Measurements from ENCODE around the gene CCT2. TPM values are rescaled to one million over a fixed set of nuclear protein-coding genes. Genes with fewer than 3 reads are reported as not detected.
A peak's percentile ranks its signal among the peaks of the same experiment; 100 is the strongest.

CCT2 gene
- total RNA-seq, 1 donor from 2014 or later: 77.3 TPM

DNA sequence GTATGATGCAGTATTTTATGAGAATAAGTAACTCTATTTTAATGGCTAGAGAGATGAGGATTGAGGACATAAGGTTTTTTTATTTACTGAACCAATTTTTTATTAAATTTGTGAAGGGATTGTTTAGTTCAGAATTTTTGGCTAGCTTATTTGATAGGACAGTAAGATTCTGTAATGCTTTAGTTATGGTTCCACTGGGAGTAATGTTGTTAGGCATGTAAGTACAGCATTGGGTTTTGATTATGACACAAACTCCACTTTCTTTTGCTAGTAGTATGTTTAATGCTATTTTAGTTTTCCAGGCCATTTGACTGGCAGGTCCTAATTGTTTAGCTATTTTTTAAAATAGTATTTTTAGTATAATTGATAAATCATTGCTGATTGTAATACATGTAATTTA is 59.3 kb downstream of the CCT2 start:
- Histone ChIP-seq H3K4me3 (no peak overlapping the region), H3K27me3 (no peaks in the 10 kb centered on the region), H3K36me3 (no peaks in the 10 kb centered on the region), H3K27ac (no peak overlapping the region), H3K4me1 (no peaks in the 10 kb centered on the region), H3K9me3 (no peaks in the 10 kb centered on the region)
- no peak for DNase-seq (ENCODE audit: extremely low spot score in 2 of 2)
- TF ChIP-seq POLR2A (IDR thresholded peaks at IDR 0.05) (no peak), POLR2AphosphoS5 (IDR thresholded peaks at IDR 0.05; ENCODE audit: insufficient read depth in 1 of 2, low read depth in 1 of 2) (no peak)
- TF ChIP-seq, protein P1, sequence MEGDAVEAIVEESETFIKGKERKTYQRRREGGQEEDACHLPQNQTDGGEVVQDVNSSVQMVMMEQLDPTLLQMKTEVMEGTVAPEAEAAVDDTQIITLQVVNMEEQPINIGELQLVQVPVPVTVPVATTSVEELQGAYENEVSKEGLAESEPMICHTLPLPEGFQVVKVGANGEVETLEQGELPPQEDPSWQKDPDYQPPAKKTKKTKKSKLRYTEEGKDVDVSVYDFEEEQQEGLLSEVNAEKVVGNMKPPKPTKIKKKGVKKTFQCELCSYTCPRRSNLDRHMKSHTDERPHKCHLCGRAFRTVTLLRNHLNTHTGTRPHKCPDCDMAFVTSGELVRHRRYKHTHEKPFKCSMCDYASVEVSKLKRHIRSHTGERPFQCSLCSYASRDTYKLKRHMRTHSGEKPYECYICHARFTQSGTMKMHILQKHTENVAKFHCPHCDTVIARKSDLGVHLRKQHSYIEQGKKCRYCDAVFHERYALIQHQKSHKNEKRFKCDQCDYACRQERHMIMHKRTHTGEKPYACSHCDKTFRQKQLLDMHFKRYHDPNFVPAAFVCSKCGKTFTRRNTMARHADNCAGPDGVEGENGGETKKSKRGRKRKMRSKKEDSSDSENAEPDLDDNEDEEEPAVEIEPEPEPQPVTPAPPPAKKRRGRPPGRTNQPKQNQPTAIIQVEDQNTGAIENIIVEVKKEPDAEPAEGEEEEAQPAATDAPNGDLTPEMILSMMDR (IDR thresholded peaks at IDR 0.05): no peak
- intact Hi-C loops (cut with DNase I): no loop called here

DNA sequence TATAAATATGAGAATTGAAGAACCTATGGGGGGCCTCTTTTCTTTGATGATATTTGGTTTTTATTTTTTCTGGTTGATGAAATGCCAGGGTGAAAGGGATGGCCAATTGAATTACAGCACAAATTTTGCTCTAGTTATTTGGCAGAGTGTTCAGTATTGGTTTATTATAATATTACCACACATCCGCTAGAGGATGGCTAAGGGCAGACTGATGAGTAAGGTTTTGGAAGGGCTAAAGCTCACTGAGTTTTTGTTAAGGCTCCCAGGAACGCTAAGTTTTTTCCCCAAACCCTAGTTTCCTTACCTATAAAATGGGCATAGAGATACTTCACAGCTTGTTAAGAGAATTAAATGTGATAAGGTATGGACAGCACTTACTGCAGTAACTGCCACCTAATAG is 59.8 kb downstream of the CCT2 start:
- DNase-seq (ENCODE audit: extremely low spot score in 2 of 2): no peak
- Histone ChIP-seq H3K9me3 (no peaks in the 10 kb centered on the region), H3K27me3 (no peaks in the 10 kb centered on the region), H3K4me3 (no peak overlapping the region), H3K27ac (no peak overlapping the region), H3K36me3 (no peaks in the 10 kb centered on the region), H3K4me1 (no peaks in the 10 kb centered on the region)
- intact Hi-C loops (cut with DNase I): no loop called here
- TF ChIP-seq, protein P1 (IDR thresholded peaks at IDR 0.05): no peak
- TF ChIP-seq POLR2A (IDR thresholded peaks at IDR 0.05) (no peak), POLR2AphosphoS5 (IDR thresholded peaks at IDR 0.05; ENCODE audit: insufficient read depth in 1 of 2, low read depth in 1 of 2) (no peak)

DNA sequence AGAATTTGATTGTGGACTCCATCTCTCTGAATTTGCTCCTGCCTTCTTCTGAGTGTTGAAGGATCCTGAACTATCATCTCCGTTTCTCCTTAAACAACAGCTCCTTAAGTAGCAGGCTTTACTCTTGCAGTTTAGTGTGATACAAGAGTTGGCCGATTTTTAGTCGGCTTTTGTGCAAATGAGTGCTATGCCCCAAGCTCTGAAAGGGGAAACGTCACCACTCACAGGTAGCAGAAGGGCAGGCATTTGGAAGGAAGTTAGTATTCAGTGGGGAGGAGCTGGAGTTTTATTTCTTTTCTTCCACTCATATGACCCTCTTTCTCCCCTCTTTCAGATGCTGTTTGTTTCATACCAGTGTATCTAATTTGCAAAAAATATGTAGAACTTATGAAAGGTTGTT is 61.9 kb downstream of the CCT2 start:
- no peaks in the 10 kb centered on the region for H3K9me3 ChIP-seq
- H3K36me3 ChIP-seq: no peaks in the 10 kb centered on the region
- H3K4me1 ChIP-seq: no peaks in the 10 kb centered on the region
- no peak for DNase-seq (ENCODE audit: extremely low spot score in 2 of 2)
- TF ChIP-seq POLR2AphosphoS5 (IDR thresholded peaks at IDR 0.05; ENCODE audit: insufficient read depth in 1 of 2, low read depth in 1 of 2) (no peak), POLR2A (IDR thresholded peaks at IDR 0.05) (no peak)
- TF ChIP-seq, protein P1 (IDR thresholded peaks at IDR 0.05): no peak
- H3K27me3 ChIP-seq: no peaks in the 10 kb centered on the region
- intact Hi-C loops (cut with DNase I): no loop called here
- no peak overlapping the region for H3K4me3 ChIP-seq
- no peak overlapping the region for H3K27ac ChIP-seq

DNA sequence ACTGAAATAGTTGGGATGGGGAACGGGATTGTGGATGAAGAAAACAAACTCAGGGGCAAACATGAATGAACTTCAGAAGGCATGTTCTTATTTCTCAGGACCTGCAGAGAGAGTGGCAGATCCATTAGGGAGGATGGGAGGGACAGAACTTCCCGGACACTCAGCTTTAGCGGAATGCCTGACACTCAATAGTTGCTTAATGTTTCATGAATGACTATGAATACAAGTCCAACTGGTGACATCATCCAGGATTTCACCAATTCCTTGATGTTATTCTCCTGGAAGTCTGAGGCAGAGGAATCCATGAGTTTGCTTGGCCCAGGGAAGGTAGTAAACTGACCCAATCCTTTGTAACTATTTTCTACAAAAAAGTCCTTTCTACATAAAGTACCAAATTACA is 63.2 kb downstream of the CCT2 start:
- Histone ChIP-seq H3K27ac (no peak overlapping the region), H3K9me3 (no peaks in the 10 kb centered on the region), H3K36me3 (no peaks in the 10 kb centered on the region), H3K4me1 (no peaks in the 10 kb centered on the region), H3K4me3 (no peak overlapping the region), H3K27me3 (no peaks in the 10 kb centered on the region)
- intact Hi-C loops (cut with DNase I): no loop called here
- DNase-seq (ENCODE audit: extremely low spot score in 2 of 2): no peak
- no peak for TF ChIP-seq POLR2AphosphoS5 (IDR thresholded peaks at IDR 0.05; ENCODE audit: insufficient read depth in 1 of 2, low read depth in 1 of 2)

DNA sequence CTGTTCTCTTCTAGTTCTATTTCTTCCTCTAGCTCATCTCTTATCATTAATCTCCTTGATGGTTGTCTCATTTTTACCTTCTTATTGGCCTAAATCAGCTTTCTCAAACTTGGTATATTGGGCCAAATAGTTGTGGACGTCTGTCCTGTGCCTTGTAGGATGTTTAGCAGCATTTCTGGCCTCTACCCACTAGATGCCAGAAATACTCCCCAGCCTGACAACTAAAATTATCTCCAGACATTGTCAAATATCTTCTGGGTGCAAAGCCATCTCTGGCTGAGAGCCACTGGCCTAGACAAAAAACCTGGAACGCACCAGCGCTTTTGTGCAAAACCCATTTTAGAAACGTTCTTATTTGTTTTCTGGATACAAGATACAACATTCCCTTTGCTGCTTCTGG is 64.3 kb downstream of the CCT2 start:
- no peak for DNase-seq (ENCODE audit: extremely low spot score in 2 of 2)
- intact Hi-C loops (cut with DNase I): no loop called here
- TF ChIP-seq, protein P1 (IDR thresholded peaks at IDR 0.05): no peak
- no peak for TF ChIP-seq POLR2A (IDR thresholded peaks at IDR 0.05)
- no peak for TF ChIP-seq POLR2AphosphoS5 (IDR thresholded peaks at IDR 0.05; ENCODE audit: insufficient read depth in 1 of 2, low read depth in 1 of 2)
- H3K27me3 ChIP-seq: no peaks in the 10 kb centered on the region
- no peak overlapping the region for H3K27ac ChIP-seq
- no peaks in the 10 kb centered on the region for H3K9me3 ChIP-seq
- no peaks in the 10 kb centered on the region for H3K36me3 ChIP-seq
- H3K4me3 ChIP-seq: no peak overlapping the region
- H3K4me1 ChIP-seq: no peaks in the 10 kb centered on the region

Small RNA genes lying within 50 kb of the gene (microRNA-seq; reads per million reads assigned to microRNA genes)
- gene MIR3913-1 (ENCODE audit: borderline number of aligned reads, borderline replicate concordance): not detected
- gene MIR3913-2 (ENCODE audit: borderline number of aligned reads, borderline replicate concordance): not detected

Small RNA genes lying within 50 kb of the gene (small RNA-seq; reads per million reads assigned to genes)
- gene MIR3913-1: 4.1 reads per million, percentile 83 among the genes with 10 or more reads in this experiment

Other genes starting within 250 kb of the CCT2 start
- 15.2 TPM for gene LYZ, start 237.1 kb upstream of the CCT2 start, total RNA-seq
- 6.1 TPM for gene YEATS4, start 225.7 kb upstream of the CCT2 start, total RNA-seq
- 44.0 TPM for gene FRS2, start 115.1 kb upstream of the CCT2 start, total RNA-seq
- not detected for gene LRRC10, start 25.4 kb downstream of the CCT2 start, total RNA-seq
- not detected for gene BEST3, start 113.8 kb downstream of the CCT2 start, total RNA-seq
- gene RAB3IP, start 153.4 kb downstream of the CCT2 start, total RNA-seq: 7.9 TPM
- gene MYRFL, start 239.8 kb downstream of the CCT2 start, total RNA-seq: not detected